Activated CD4-positive, alpha-beta T cell treated with anti-CD3 and anti-CD28 coated beads, Interleukin-2, amount 50 U/mL, for 48 hours (primary cell): ENCODE measurements around the gene CYP11A1.
A peak's percentile ranks its signal among the peaks of the same experiment; 100 is the strongest.
"Not testable (repeated sequence)": the region's sequence is repeated elsewhere in the genome, so short reads cannot be mapped to it uniquely, and the experiment has no call there.

Experiments
- DNase-seq, 2 experiments: peaks; one replicate each; pipeline ENCODE4 v3.0.0-alpha.2; 2020

CYP11A1 gene

GRCh38 chr15:74373731-74374647 lies 6.5 kb upstream of the CYP11A1 start:
- DNase-seq = peak; percentile 97

- DNase-seq = no peak
These were observed 5.7 kb upstream of the CYP11A1 start for GRCh38 chr15:74373056-74373650.

GRCh38 chr15:74370471-74370870 lies 3.0 kb upstream of the CYP11A1 start:
- no peak for DNase-seq

DNA sequence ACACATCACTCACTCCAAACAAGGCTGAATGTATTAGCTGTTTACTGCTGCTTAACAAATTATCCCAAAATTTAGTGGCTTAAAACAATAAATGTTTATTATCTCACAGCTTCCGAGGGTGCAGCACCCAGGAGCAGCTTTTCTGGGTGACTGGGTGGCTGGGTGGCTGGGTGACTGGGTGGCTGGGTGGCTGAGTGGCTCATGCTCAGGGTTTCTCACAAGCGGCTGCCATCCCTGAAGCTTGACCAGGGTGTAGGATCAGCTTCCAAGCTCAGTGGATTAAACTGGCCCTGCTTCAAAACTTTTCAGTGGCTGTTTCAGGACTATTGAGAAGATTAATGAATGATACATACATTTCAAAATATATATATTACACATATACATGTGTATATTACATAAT lies 2.3 kb upstream of the CYP11A1 start:
- no peak for DNase-seq

- DNase-seq = no peak
These were observed 1.8 kb upstream of the CYP11A1 start for GRCh38 chr15:74369084-74369745.

DNA sequence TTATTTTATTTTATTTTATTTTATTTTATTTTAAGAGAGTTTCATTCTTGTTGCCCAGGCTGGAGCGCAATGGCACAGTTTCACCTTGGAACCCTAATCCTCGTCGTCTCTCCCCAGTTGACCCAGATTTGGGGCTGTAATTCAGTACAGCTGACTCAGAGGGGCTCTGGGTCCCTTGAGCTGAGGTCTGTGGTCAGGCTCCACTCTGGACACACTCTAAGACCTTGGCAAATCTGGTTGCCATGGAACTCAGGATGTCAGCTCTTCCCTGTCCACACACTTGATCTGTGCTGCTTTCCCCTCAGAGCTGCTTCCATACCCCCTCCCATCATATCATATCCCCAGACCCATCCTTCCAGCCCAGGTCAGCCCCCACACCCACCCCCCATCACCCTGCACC lies 675 bp upstream of the CYP11A1 start:
- no peak for DNase-seq

DNA sequence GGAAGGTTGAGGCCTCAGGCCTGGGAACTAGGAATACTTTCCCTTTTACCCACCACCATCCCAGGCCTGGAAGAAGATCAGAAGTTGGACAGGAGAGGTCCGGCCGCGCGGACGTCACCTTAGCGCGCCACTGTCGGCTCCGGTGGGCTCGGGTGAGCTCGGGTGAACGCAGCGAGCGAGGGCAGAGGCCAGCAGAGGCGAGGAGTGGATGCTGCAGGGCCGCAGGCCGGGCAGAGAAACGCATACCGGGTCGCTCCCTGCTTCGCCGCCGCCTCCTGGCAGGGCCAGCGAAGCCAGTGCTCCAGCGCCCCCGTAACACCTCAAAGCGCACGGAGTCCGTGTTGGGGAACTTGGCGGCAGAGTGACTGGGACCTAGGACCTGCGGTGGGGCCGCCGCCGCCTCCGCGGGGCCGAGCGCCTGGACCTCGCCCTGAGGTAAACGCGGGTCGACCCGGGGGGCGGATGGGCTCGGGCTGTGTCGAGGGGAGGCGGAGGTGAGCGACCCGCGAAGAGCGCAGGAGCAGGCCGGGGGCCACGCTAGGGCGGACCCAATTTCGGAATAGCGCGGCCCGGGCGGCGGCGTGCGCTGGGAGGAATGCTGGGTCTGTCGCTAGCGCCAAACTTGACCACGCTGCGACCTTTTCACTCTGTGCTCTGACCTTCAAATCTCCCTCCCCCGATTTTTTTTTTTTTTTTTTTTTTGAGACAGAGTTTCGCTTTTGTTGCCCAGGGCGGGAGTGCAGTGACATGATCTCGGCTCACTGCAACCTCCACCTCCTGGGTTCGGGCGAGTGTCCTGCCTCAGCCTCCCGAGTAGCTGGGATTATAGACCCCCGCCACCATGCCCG lies 1.6 kb downstream of the CYP11A1 start:
- DNase-seq = peak in 1 of 2 experiments; percentile 21

DNA sequence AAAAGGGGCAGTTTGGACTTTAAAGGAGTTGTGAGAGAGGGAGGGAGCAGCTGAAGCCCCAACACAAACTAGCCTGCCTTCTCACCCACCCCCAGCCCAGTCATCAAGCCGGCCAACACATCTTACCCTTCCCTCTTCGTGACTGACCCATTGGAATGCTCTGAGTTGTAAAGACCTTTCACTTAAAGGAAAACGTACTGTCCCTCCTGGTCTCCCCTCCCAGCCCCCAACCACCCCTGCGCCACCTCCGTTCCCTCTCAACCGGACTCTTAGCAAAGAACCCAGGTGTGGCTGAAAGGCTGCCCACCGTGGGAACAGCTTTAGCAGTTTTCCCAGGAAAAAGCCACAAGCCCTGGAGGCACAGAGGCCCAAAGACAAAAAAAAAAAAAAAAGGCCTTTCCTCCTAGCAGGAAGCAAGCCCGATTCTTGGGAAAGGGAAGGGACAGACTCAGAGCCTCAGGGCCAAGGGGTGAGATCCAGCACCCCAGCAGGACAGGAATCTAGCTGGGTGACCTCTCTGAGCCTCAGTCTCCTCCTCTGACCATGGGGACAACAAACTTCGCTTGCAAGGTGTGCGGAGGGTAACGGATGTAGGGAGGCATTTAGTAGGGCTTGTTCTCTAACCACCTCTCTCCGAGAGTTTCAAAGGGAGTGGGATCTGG lies 2.4 kb downstream of the CYP11A1 start:
- DNase-seq = no peak

DNA sequence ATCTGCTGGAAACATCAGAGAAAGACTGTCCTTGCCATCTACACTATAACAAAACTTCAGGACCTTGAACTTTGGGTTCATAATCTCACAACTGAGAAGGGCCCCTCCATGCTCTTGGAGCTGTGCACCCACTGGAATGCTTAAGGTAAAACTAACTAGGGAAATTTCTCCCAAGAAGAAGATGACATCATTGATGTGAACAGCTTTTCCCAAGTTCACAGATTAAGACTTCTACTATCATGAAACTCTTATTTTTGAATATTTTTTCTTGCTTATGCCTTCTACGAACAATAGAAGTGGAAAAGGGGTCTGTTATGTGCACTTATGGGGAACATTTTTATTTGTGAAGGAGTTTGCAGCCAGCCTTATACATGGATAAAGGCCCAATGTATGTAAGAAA lies 5.0 kb downstream of the CYP11A1 start:
- no peak for DNase-seq

DNA sequence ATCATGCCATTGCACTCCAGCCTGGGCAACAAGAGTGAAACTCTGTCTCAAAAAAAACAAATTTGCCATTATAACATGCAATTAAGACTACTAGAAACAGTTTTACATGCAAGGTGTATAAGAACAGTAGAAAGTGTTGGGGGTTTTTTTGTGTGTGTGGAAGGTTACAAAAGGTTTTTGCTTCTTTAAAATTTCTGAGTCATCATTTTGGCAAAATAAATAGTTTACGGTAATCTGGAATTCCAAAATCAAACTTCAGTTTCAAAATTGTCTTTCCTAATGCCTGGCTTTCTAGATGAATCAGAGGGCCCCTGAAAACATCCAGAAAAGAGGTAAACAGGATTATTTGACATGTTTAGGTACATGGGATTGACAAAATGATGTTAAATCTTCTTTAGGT lies 6.6 kb downstream of the CYP11A1 start:
- DNase-seq = not testable (repeated sequence)

DNA sequence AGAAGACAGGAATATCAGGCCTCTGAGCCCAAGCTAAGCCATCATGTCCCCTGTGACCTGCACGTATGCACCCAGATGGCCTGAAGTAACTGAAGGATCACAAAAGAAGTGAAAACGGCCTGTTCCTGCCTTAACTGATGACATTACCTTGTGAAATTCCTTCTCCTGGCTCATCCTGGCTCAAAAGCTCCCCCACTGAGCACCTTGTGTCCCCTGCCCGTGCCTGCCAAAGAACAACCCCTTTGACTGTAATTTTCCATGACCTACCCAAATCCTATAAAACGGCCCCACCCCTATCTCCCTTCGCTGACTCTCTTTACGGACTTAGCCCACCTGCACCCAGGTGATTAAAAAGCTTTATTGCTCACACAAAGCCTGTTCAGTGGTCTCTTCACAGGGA lies 8.1 kb downstream of the CYP11A1 start:
- DNase-seq = not testable (repeated sequence)

GRCh38 chr15:74357514-74357913 lies 9.9 kb downstream of the CYP11A1 start:
- DNase-seq = not testable (repeated sequence)

- not testable (repeated sequence) for DNase-seq
These were observed 11.4 kb downstream of the CYP11A1 start for GRCh38 chr15:74356050-74356449.

DNA sequence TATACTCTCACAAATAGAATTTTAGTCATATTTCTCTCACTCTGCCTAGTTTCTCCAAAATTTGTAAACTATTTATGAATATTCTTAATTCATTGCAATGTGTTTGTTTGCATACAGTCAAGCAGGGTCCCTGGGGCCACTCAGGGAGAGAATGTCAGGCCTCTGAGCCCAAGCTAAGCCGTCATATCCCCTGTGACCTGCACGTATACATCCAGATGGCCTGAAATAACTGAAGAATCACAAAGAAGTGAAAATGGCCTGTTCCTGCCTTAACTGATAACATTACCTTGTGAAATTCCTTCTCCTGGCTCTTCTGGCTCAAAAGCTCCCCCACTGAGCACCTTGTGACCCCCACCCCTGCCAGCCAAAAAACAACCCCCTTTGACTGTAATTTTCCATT lies 13.5 kb downstream of the CYP11A1 start:
- DNase-seq = not testable (repeated sequence)

GRCh38 chr15:74352393-74352910 lies 15.0 kb downstream of the CYP11A1 start:
- DNase-seq = no peak

DNA sequence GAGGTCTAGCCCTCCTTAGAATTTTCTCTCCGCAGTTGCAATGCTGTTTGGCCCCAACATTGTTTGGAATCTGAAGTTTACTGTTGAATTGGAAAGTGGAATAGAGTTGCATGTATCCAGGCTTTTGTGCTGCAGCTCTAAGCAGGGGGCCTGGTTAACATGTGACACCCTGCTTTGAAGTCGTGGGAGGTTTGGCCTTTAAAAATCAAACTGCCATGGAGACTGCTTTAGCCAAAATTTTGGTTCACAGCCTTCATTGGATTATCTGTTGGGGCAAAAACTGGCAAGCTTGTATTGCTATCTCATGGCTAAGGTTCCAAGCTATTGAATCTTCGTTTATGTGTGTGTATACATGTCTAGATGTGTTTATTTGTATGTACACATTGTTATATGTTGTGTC lies 15.8 kb downstream of the CYP11A1 start:
- no peak for DNase-seq

DNA sequence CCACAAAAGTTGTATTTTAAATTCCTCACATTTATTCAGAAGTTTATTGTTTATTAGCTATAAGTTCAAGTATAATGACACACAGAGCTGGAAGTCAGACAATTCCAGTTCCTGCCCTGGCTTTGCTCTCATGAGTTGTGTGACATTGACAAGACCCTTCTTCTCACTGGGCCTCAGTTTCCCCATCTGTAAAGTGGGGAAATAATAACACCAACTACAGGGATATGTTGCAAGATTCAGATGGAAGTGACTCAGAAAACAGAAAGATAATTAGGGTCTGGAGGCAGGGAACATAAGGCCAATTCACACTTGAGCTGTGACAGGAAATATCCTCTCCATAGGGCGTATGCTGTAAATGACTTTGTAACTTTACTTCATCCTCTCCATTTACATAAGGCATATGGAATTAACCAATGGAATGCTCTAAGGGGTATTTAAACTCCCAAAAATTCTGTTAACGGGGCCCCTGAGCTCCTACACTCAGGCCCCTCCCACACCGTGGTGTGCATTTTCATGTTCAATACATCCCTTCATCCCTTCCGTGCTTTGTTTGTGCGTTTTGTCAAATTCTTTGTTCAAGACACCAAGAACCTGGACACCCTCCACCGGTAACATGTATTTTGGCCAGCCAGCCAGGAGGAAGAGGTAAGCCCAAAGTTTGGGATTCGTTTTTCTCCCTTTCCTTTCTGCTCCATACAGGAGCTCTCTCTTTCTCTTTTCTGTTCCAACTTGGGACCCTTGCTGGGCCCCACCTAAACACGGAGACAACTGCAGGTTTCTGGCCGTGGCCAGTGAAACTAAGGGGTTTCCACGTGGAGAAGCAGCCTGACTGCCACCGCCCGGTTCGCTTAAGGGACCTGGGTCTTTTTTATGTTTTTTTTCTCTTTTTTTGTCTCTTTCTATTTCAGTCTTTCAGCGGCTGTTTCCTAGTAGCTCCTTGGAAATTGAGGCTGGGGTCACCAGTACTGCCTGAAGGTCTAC lies 16.9 kb downstream of the CYP11A1 start:
- DNase-seq = no peak

- DNase-seq = no peak
These were observed 18.1 kb downstream of the CYP11A1 start for GRCh38 chr15:74349241-74349778.

DNA sequence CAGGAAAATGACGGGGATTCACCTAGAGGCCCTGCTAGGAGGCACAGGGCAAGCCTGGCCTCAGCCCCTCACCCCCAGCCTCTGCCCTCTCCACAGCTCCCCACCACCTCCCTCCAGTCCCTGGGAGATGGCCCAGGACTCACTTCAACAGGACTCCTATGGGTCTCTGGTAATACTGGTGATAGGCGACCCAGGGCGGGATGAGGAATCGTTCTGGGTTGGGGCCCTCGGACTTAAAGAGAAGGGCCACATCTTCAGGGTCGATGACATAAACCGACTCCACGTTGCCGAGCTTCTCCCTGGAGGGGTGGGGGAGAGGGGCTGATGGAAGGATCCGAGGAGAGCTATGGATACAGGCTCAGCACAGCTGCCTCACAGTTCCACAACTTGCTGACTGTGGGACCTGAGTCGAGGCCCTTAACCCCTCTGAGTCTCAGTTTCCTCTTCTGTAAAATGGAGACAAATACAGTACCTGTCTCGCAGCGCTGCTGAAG lies 19.6 kb downstream of the CYP11A1 start:
- no peak for DNase-seq

DNA sequence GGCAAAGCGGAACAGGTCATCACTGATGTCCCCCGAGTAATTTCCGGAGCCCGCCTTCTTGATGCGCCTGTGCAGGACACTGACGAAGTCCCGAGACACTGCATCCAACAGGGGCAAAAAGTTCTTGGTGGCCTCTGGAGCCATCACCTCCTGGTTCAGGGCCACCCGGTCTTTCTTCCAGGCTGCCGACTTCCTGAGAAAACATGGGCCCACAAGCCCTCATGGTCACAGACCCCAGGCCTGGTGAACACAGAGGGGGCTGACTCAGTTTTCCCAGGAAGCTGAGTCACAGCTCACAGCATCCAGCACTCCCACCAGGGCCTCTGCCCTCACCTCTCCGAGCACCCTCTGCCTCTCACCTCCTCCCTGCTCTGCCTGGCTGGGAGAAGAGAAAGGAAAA lies 22.4 kb downstream of the CYP11A1 start:
- peak; percentile 9 to 12 for DNase-seq
